HepG2 (cell line): ENCODE data around the gene LIME1. TPM values are rescaled to one million over a fixed set of nuclear protein-coding genes. Genes with fewer than 3 reads are reported as not detected.

Experiments used
- ARNT ChIP-seq: fragments of 450-650 bp; IDR thresholded peaks from 2 replicates; pipeline ENCODE4 v1.6.1; 2017
- FOXA1 ChIP-seq, 2 experiments: fragments of 450-650 bp in 1 of 2; sonication (generic) in 1 of 2; formaldehyde crosslinking in 1 of 2; IDR thresholded peaks; 2 replicates each; pipeline versions ENCODE4 v1.4.0 to v1.6.1; 2016 to 2020; ENCODE audit warnings: missing genetic modification reagents in 1 of 2
- GATAD1 ChIP-seq: IDR thresholded peaks from 2 replicates; pipeline ENCODE4 v1.6.1; 2016; ENCODE audit warnings: missing genetic modification reagents, missing compliant biosample characterization
- HDAC6 ChIP-seq: fragments of 200-600 bp; sonication (generic); IDR thresholded peaks from 2 replicates; pipeline ENCODE4 v1.7.0; 2017; ENCODE audit warnings: mild to moderate bottlenecking, antibody characterized with exemption, low read length, low read depth
- HOXA3 ChIP-seq: sonication (generic); formaldehyde crosslinking; IDR thresholded peaks from 2 replicates; pipeline ENCODE4 v1.5.0; 2020; ENCODE audit warnings: missing genetic modification reagents
- MXD3 ChIP-seq: IDR thresholded peaks from 2 replicates; pipeline ENCODE4 v1.6.1; 2016; ENCODE audit warnings: mild to moderate bottlenecking, missing biosample characterization, missing genetic modification reagents
- MYNN ChIP-seq: sonication (generic); formaldehyde crosslinking; IDR thresholded peaks from 2 replicates; pipeline ENCODE4 v1.4.0; 2020; ENCODE audit warnings: mild to moderate bottlenecking, low read depth, missing genetic modification reagents
- NFKB2 ChIP-seq: sonication (generic); formaldehyde crosslinking; IDR thresholded peaks from 2 replicates; pipeline ENCODE4 v1.4.0; 2020; ENCODE audit warnings: missing genetic modification reagents, borderline replicate concordance
- PATZ1 ChIP-seq: sonication (generic); formaldehyde crosslinking; IDR thresholded peaks from 2 replicates; pipeline ENCODE4 v1.4.0; 2020; ENCODE audit warnings: missing genetic modification reagents
- RFXAP ChIP-seq: sonication (generic); formaldehyde crosslinking; IDR thresholded peaks from 2 replicates; pipeline ENCODE4 v1.4.0; 2020; ENCODE audit warnings: missing genetic modification reagents, borderline replicate concordance
- THYN1 ChIP-seq: sonication (generic); formaldehyde crosslinking; IDR thresholded peaks from 2 replicates; pipeline ENCODE4 v1.8.1; 2023; ENCODE audit warnings: low read depth, mild to moderate bottlenecking, moderate library complexity, missing genetic modification reagents, borderline replicate concordance
- ZBTB2 ChIP-seq: sonication (generic); formaldehyde crosslinking; IDR thresholded peaks from 2 replicates; pipeline ENCODE4 v1.8.0; 2022; ENCODE audit warnings: low read depth, missing genetic modification reagents
- ZFX ChIP-seq: sonication (generic); formaldehyde crosslinking; IDR thresholded peaks from 2 replicates; pipeline ENCODE4 v1.4.0; 2020; ENCODE audit warnings: mild to moderate bottlenecking, low read depth, missing genetic modification reagents, moderate library complexity
- ZHX1 ChIP-seq: sonication (generic); formaldehyde crosslinking; IDR thresholded peaks from 2 replicates; pipeline ENCODE4 v1.8.1; 2022; ENCODE audit warnings: low read depth, mild to moderate bottlenecking, missing genetic modification reagents
- ZNF138 ChIP-seq: sonication (generic); formaldehyde crosslinking; IDR thresholded peaks from 2 replicates; pipeline ENCODE4 v1.5.0; 2020; ENCODE audit warnings: mild to moderate bottlenecking, low read depth, missing genetic modification reagents
- ZNF44 ChIP-seq: sonication (generic); formaldehyde crosslinking; IDR thresholded peaks from 2 replicates; pipeline ENCODE4 v1.5.1; 2020; ENCODE audit warnings: mild to moderate bottlenecking, missing genetic modification reagents
- ZNF550 ChIP-seq: sonication (generic); formaldehyde crosslinking; IDR thresholded peaks from 2 replicates; pipeline ENCODE4 v1.4.0; 2020; ENCODE audit warnings: mild to moderate bottlenecking, missing genetic modification reagents, borderline replicate concordance
- ZNF572 ChIP-seq: sonication (generic); formaldehyde crosslinking; IDR thresholded peaks from 2 replicates; pipeline ENCODE4 v1.5.1; 2020; ENCODE audit warnings: mild to moderate bottlenecking, missing genetic modification reagents
- ZNF614 ChIP-seq: IDR thresholded peaks from 2 replicates; pipeline ENCODE4 v1.6.1; 2018; ENCODE audit warnings: missing biosample characterization, missing genetic modification reagents, inconsistent platforms, borderline replicate concordance
- polyA plus RNA-seq, 8 experiments: library from polyadenylated mRNA; depleted of rRNA in 3 of 8; stranded (reverse) in 7 of 8; unstranded in 1 of 8; fragments of >200 nt; fragmentation: Illumina TruSeq in 4 of 8; extraction: Trizol in 4 of 8; gene quantifications; 2 replicates each; pipeline versions ENCODE4 v1.2.1 to v1.2.3, GENCODE V29; 2011 to 2016; ENCODE audit warnings: low read depth in 4 of 8, missing spikeins in 1 of 8, mixed read lengths in 1 of 8; ENCODE audit not compliant: insufficient read depth in 1 of 8
- total RNA-seq, 5 experiments: library from RNA; depleted of rRNA; stranded (reverse); fragments of >200 nt; fragmentation: Illumina TruSeq; extraction: Trizol; gene quantifications; 2 replicates each; pipeline ENCODE4 v1.2.3, GENCODE V29; 2016; ENCODE audit warnings: low read depth in 1 of 5
- TF ChIP-seq, protein P1 (sequence below): sonication (generic); formaldehyde crosslinking; IDR thresholded peaks from 2 replicates; pipeline ENCODE4 v1.4.0; 2020; ENCODE audit warnings: missing genetic modification reagents

Gene LIME1
- total and polyA plus RNA-seq, 2 of the 13 experiments (the other 11 are each of a cell fraction or from before 2014, with no cell fraction given): 13.0 to 61.5 TPM

GRCh38 chr20:63752411-63753101 lies 16.1 kb downstream of the LIME1 start (continued):
- TF ChIP-seq PATZ1 (CRISPR knock-in tag) (no peak), ZFX (CRISPR knock-in tag) (no peak), ZNF44 (CRISPR knock-in tag) (no peak), MYNN (CRISPR knock-in tag) (no peak), ZNF614 (no peak), THYN1 (CRISPR knock-in tag) (no peak), ZHX1 (CRISPR knock-in tag) (peak; percentile 89; the same call in 1 of the 2 replicates), ARNT (no peak), GATAD1 (no peak), FOXA1 (IDR thresholded peaks at IDR 0.05) (no peak), FOXA1 (CRISPR knock-in tag; IDR thresholded peaks at IDR 0.05) (no peak), ZBTB2 (CRISPR knock-in tag) (no peak), ZNF550 (no peak), ZNF138 (CRISPR knock-in tag) (no peak), ZNF572 (CRISPR knock-in tag) (no peak), HDAC6 (no peak), RFXAP (no peak), MXD3 (CRISPR knock-in tag) (no peak), NFKB2 (no peak), HOXA3 (CRISPR knock-in tag) (peak; percentile 81)
- TF ChIP-seq, protein P1, sequence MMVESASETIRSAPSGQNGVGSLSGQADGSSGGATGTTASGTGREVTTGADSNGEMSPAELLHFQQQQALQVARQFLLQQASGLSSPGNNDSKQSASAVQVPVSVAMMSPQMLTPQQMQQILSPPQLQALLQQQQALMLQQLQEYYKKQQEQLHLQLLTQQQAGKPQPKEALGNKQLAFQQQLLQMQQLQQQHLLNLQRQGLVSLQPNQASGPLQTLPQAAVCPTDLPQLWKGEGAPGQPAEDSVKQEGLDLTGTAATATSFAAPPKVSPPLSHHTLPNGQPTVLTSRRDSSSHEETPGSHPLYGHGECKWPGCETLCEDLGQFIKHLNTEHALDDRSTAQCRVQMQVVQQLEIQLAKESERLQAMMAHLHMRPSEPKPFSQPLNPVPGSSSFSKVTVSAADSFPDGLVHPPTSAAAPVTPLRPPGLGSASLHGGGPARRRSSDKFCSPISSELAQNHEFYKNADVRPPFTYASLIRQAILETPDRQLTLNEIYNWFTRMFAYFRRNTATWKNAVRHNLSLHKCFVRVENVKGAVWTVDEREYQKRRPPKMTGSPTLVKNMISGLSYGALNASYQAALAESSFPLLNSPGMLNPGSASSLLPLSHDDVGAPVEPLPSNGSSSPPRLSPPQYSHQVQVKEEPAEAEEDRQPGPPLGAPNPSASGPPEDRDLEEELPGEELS: no peak
